ENCODE results near the gene HSPH1. TPM values are rescaled to one million over a fixed set of nuclear protein-coding genes. Genes with fewer than 3 reads are reported as not detected.

The HSPH1 gene
- total and polyA plus RNA-seq, 10 of the 15 experiments (the other 5 are each of a cell fraction or from before 2014, with no cell fraction given): 40.2 to 159 (median 92.6) TPM

DNA sequence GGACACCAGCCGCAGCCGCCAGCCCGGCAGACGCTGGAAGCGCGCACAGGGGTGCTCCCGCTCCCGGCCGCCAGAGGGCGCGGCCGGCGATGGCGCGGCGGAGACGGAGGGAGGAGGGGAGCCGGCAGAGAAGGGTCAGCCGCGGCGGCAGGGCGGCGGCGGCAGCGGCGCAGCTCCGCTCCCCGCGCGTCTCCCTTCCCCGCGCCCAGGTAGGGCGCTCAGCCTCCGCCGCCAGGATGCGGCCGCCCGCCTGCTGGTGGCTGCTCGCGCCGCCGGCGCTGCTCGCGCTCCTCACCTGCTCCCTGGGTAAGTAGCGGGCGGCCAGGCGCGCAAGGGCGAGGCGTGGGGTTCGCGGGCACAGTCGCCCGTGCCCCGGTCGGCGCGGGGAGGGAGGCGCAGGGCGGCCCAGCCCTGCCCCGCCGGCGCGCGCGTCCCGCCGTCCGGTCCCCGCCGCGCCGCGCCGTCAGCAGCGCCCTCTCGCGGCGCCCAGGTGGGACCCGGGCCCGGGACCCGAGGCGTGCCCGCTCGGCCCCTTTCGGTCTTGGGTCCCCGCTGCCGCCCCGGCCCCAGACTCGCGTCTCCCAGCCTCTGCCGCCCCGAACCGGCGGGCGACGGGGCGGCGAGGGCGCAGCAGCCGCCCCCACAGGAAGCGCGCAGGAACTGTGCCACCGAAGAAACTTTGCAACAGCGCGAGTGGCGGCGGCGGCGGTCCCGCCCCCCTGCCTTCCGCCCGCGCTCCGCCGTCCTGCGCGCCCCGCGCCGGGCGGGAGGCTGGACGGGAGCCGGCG is 38.3 kb upstream of the HSPH1 start, which contains the start of gene B3GLCT:
Gene B3GLCT (plus strand): TSS at position 127 of the 788 bp plus-strand sequence. CDS start 110 bp downstream, at position 237.
- Histone ChIP-seq H4K20me1 (ENCODE audit: control insufficient read depth, insufficient read depth) (no peaks in the 10 kb centered on the region), H3K4me2 (ENCODE audit: control insufficient read depth, insufficient read depth) (peak within 1 kb of the TSS; percentile 66), H3K9me3 (replicated peaks; ENCODE audit: control insufficient read depth, insufficient read depth, low read length) (no peaks in the 10 kb centered on the region), H3K79me2 (ENCODE audit: control insufficient read depth, insufficient read depth, low read length) (no peaks in the 10 kb centered on the region), H3K9ac (ENCODE audit: control insufficient read depth, insufficient read depth, low read length) (peak within 1 kb of the TSS; percentile 60), H2AFZ (ENCODE audit: control insufficient read depth, low read depth, low read length) (peak within 1 kb of the TSS; percentile 87), H3K27me3 (replicated peaks in 1 of 2; ENCODE audit: control insufficient read depth in 2 of 2, insufficient read depth in 2 of 2, low read length in 1 of 2) (peaks cover 0 to 4% of the 10 kb centered on the region in 2 experiments; a peak in 2 of 4 replicates), H3K4me3 (peak within 1 kb of the TSS; percentile 83), H3K27ac (ENCODE audit: control insufficient read depth, insufficient read depth) (peak within 1 kb of the TSS; percentile 31), H3K36me3 (ENCODE audit: control insufficient read depth in 2 of 2, insufficient read depth in 2 of 2, low read length in 1 of 2) (no peaks in the 10 kb centered on the region), H3K4me1 (ENCODE audit: control insufficient read depth, insufficient read depth, low read length) (peaks cover 6% of the 10 kb centered on the region)
- ChIA-PET SMC1A (ENCODE audit: uncharacterized antibody, unreplicated experiment) (interaction anchor here (0.8 to 1.3 kb wide), 4 partner anchors 20 to 64 kb away, joined by 3 to 4 read pairs (median 4); no protein-coding TSS in a partner anchor), POLR2A (no interaction called here), CTCF (interaction anchor here (0.8 to 1.5 kb wide), 5 partner anchors 19 to 617 kb away, joined by 3 to 5 read pairs (median 4); no protein-coding TSS in a partner anchor), RAD21 (ENCODE audit: unreplicated experiment) (interaction anchor here (1.1 kb wide), 1 partner anchor 42 kb away, joined by 3 read pairs; no protein-coding TSS in a partner anchor)
- BruUV-seq (replicated peaks): no TSS peak
- under 1% methylated on average over 110 of the region's 126 CpGs for WGBS (ENCODE audit: insufficient coverage, insufficient replicate concordance, low lambda C conversion rate, missing lambda C conversion rate)
- no peak for FAIRE-seq
- ATAC-seq: peak; percentile 92
- in situ Hi-C loops (cut with MboI) (no loop called here), intact Hi-C loops (cut with micrococcal nuclease; ENCODE audit: unreplicated experiment) (no loop called here)
- DNase-seq (ENCODE audit: low read depth, low spot score): no peak
- TF ChIP-seq PAX8 (IDR thresholded peaks at IDR 0.05) (no peak), IKZF1 (conservative IDR thresholded peaks at IDR 0.05) (peak; percentile 95), BACH1 (IDR thresholded peaks at IDR 0.05; ENCODE audit: borderline replicate concordance) (peak; percentile 43), ESRRA (IDR thresholded peaks at IDR 0.05; ENCODE audit: low read length) (no peak), RAD21 (IDR thresholded peaks at IDR 0.05; ENCODE audit: insufficient read depth, low read depth, low read length) (peak; percentile 53), SMARCA5 (IDR thresholded peaks at IDR 0.05) (peak; percentile 93), BMI1 (IDR thresholded peaks at IDR 0.05; ENCODE audit: borderline replicate concordance) (no peak), POLR2AphosphoS5 (IDR thresholded peaks at IDR 0.05; ENCODE audit: low read length) (no peak), HDAC2 (IDR thresholded peaks at IDR 0.05) (no peak), NFXL1 (IDR thresholded peaks at IDR 0.05; ENCODE audit: borderline replicate concordance) (no peak), DPF2 (IDR thresholded peaks at IDR 0.05) (peak; percentile 81), LARP7 (IDR thresholded peaks at IDR 0.05) (peak; percentile 98), SUZ12 (IDR thresholded peaks at IDR 0.05; ENCODE audit: unreplicated experiment) (no peak), POU2F2 (IDR thresholded peaks at IDR 0.05; ENCODE audit: borderline replicate concordance, low read depth, low read length) (0 out of 3 replicates have a peak, but pooled peaks have one; percentile 23), ZNF622 (IDR thresholded peaks at IDR 0.05) (no peak)
- TF ChIP-seq, protein P1, sequence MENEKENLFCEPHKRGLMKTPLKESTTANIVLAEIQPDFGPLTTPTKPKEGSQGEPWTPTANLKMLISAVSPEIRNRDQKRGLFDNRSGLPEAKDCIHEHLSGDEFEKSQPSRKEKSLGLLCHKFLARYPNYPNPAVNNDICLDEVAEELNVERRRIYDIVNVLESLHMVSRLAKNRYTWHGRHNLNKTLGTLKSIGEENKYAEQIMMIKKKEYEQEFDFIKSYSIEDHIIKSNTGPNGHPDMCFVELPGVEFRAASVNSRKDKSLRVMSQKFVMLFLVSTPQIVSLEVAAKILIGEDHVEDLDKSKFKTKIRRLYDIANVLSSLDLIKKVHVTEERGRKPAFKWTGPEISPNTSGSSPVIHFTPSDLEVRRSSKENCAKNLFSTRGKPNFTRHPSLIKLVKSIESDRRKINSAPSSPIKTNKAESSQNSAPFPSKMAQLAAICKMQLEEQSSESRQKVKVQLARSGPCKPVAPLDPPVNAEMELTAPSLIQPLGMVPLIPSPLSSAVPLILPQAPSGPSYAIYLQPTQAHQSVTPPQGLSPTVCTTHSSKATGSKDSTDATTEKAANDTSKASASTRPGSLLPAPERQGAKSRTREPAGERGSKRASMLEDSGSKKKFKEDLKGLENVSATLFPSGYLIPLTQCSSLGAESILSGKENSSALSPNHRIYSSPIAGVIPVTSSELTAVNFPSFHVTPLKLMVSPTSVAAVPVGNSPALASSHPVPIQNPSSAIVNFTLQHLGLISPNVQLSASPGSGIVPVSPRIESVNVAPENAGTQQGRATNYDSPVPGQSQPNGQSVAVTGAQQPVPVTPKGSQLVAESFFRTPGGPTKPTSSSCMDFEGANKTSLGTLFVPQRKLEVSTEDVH (IDR thresholded peaks at IDR 0.05; ENCODE audit: low read depth, partially characterized antibody): no peak
- TF ChIP-seq, protein P2, sequence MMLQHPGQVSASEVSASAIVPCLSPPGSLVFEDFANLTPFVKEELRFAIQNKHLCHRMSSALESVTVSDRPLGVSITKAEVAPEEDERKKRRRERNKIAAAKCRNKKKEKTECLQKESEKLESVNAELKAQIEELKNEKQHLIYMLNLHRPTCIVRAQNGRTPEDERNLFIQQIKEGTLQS (IDR thresholded peaks at IDR 0.05; ENCODE audit: borderline replicate concordance, extremely low read depth, low read depth, low read length): no peak
- TF ChIP-seq, protein P3, sequence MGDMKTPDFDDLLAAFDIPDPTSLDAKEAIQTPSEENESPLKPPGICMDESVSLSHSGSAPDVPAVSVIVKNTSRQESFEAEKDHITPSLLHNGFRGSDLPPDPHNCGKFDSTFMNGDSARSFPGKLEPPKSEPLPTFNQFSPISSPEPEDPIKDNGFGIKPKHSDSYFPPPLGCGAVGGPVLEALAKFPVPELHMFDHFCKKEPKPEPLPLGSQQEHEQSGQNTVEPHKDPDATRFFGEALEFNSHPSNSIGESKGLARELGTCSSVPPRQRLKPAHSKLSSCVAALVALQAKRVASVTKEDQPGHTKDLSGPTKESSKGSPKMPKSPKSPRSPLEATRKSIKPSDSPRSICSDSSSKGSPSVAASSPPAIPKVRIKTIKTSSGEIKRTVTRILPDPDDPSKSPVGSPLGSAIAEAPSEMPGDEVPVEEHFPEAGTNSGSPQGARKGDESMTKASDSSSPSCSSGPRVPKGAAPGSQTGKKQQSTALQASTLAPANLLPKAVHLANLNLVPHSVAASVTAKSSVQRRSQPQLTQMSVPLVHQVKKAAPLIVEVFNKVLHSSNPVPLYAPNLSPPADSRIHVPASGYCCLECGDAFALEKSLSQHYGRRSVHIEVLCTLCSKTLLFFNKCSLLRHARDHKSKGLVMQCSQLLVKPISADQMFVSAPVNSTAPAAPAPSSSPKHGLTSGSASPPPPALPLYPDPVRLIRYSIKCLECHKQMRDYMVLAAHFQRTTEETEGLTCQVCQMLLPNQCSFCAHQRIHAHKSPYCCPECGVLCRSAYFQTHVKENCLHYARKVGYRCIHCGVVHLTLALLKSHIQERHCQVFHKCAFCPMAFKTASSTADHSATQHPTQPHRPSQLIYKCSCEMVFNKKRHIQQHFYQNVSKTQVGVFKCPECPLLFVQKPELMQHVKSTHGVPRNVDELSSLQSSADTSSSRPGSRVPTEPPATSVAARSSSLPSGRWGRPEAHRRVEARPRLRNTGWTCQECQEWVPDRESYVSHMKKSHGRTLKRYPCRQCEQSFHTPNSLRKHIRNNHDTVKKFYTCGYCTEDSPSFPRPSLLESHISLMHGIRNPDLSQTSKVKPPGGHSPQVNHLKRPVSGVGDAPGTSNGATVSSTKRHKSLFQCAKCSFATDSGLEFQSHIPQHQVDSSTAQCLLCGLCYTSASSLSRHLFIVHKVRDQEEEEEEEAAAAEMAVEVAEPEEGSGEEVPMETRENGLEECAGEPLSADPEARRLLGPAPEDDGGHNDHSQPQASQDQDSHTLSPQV (IDR thresholded peaks at IDR 0.05): no peak
